Stomach (tissue), 4 donors: ENCODE results near the gene ADGRD1.

ENCODE experiments used
- POLR2A ChIP-seq, 4 donors: fragments of 450-650 bp; IDR thresholded peaks; one replicate each; pipeline ENCODE4 v1.6.1; 2016; ENCODE audit warnings: antibody characterized with exemption in 4 of 4, control low read depth in 2 of 4, mild to moderate bottlenecking in 1 of 4, moderate library complexity in 1 of 4
- POLR2AphosphoS5 ChIP-seq, 3 donors: sonication (generic); formaldehyde crosslinking; IDR thresholded peaks; one replicate each; pipeline ENCODE4 v1.6.1; 2016; ENCODE audit warnings: antibody characterized with exemption in 3 of 3
- TF ChIP-seq, protein P1 (sequence below), 7 experiments: fragments of 450-650 bp in 4 of 7; fragments of 200-600 bp in 3 of 7; sonication (generic) in 3 of 7; IDR thresholded peaks; one replicate each; pipeline ENCODE4 v1.5.1; 2016 to 2019; ENCODE audit warnings: antibody characterized with exemption in 7 of 7, control low read depth in 2 of 7, mild to moderate bottlenecking in 1 of 7

DNA sequence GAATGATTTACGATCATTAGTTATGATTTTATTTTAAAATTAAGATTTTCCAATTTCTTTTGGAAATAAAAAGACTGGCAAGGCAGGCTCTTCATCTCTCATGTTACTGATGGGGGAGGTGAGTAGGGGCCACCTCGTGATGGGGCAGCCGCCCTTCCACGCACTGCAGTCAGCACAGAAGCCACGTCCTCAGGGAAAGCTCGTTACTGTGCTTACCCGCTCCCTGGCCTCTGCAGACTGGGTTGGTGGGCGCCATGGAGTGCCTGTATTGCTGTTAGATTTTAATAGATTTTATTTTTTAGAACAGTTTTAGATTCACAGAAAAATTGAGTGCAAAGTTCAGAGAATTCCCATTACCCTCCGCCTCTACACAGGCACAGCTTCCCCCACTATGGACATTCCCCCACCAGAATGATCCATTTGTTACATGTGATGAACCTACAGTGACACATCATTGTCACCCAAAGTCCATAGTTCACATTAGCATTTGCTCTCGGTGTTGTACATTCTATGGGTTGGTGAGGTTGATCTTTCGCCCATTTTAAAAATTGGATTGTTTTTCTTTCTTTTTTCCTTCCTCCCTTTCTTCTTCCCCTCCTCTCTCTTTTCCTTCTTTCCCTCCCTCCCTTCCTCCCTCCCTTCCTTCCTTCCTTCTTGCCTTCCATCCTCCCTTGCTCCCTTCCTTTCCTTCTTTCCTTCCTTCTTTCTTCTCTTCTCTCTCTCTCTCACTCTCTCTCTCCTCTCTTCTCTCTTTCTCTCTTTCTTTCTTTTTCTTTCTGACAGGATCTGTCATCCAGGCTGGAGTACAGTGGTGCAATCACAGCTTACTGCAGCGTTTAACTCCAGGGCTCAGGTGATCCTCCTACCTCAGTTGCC is 30.7 kb downstream of the ADGRD1 start:
- TF ChIP-seq POLR2A (IDR thresholded peaks at IDR 0.05) (no peak), POLR2AphosphoS5 (IDR thresholded peaks at IDR 0.05) (no peak)
- TF ChIP-seq, protein P1, sequence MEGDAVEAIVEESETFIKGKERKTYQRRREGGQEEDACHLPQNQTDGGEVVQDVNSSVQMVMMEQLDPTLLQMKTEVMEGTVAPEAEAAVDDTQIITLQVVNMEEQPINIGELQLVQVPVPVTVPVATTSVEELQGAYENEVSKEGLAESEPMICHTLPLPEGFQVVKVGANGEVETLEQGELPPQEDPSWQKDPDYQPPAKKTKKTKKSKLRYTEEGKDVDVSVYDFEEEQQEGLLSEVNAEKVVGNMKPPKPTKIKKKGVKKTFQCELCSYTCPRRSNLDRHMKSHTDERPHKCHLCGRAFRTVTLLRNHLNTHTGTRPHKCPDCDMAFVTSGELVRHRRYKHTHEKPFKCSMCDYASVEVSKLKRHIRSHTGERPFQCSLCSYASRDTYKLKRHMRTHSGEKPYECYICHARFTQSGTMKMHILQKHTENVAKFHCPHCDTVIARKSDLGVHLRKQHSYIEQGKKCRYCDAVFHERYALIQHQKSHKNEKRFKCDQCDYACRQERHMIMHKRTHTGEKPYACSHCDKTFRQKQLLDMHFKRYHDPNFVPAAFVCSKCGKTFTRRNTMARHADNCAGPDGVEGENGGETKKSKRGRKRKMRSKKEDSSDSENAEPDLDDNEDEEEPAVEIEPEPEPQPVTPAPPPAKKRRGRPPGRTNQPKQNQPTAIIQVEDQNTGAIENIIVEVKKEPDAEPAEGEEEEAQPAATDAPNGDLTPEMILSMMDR (IDR thresholded peaks at IDR 0.05), result no peak
